WTC11 (cell line): ENCODE measurements around the gene TNS3.

Experiments
- CREB1 ChIP-seq: sonication (generic); formaldehyde crosslinking; IDR thresholded peaks from 2 replicates; pipeline ENCODE4 v1.8.0; 2023; ENCODE audit warnings: mild to moderate bottlenecking, missing genetic modification reagents
- SMAD4 ChIP-seq: sonication (generic); formaldehyde crosslinking; IDR thresholded peaks from 2 replicates; pipeline ENCODE4 v1.8.0; 2022; ENCODE audit warnings: mild to moderate bottlenecking, missing genetic modification reagents
- ZNF219 ChIP-seq: sonication (generic); formaldehyde crosslinking; IDR thresholded peaks from 2 replicates; pipeline ENCODE4 v1.8.0; 2023; ENCODE audit warnings: missing genetic modification reagents, mild to moderate bottlenecking, borderline replicate concordance
- TF ChIP-seq, protein P1 (sequence below): sonication (generic); formaldehyde crosslinking; conservative IDR thresholded peaks from 2 replicates; pipeline ENCODE4 v1.8.1; 2023; ENCODE audit warnings: mild to moderate bottlenecking, low read depth, missing genetic modification reagents, moderate library complexity
- TF ChIP-seq, protein P2 (sequence below): fragments of 200-600 bp; IDR thresholded peaks from 2 replicates; pipeline ENCODE4 v1.8.0; 2022; ENCODE audit warnings: antibody characterized with exemption
- TF ChIP-seq, protein P3 (sequence below): sonication (generic); formaldehyde crosslinking; IDR thresholded peaks from 2 replicates; pipeline ENCODE4 v1.8.1; 2022; ENCODE audit warnings: mild to moderate bottlenecking, missing genetic modification reagents, moderate library complexity, borderline replicate concordance

DNA sequence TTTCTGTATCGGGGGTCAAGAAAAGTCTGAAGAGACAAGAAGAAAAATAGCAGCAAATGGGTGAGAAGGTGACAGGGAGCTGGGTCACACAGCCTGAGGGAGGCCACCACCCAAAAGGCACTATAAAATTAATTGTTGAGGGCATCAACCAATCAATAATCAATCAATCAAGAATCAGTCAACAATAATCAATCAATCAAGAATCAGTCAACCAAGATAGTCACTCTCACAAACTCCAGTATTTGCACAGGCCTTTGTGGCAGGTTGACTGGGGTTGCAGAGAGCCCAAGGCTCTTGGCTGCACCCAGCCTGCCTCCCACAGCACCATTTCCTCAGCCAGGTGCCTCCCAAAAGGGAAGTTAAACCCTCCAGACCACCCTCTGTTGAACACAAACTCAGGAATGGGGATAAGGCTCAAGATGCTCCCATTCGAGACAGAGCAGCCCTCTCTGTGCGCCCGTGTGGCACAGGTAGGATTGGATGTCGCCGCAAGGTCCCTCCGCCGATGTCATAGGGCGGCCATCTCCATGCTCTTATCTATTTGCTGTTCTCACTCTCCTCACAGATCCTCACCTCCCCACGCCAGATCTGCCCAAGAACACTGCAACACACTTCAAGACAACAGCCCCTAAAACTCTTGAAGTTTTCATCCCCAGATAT is 64.0 kb downstream of the TNS3 start:
- TF ChIP-seq, protein P1, sequence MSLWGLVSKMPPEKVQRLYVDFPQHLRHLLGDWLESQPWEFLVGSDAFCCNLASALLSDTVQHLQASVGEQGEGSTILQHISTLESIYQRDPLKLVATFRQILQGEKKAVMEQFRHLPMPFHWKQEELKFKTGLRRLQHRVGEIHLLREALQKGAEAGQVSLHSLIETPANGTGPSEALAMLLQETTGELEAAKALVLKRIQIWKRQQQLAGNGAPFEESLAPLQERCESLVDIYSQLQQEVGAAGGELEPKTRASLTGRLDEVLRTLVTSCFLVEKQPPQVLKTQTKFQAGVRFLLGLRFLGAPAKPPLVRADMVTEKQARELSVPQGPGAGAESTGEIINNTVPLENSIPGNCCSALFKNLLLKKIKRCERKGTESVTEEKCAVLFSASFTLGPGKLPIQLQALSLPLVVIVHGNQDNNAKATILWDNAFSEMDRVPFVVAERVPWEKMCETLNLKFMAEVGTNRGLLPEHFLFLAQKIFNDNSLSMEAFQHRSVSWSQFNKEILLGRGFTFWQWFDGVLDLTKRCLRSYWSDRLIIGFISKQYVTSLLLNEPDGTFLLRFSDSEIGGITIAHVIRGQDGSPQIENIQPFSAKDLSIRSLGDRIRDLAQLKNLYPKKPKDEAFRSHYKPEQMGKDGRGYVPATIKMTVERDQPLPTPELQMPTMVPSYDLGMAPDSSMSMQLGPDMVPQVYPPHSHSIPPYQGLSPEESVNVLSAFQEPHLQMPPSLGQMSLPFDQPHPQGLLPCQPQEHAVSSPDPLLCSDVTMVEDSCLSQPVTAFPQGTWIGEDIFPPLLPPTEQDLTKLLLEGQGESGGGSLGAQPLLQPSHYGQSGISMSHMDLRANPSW (CRISPR knock-in tag) = no peak
- TF ChIP-seq, protein P2, sequence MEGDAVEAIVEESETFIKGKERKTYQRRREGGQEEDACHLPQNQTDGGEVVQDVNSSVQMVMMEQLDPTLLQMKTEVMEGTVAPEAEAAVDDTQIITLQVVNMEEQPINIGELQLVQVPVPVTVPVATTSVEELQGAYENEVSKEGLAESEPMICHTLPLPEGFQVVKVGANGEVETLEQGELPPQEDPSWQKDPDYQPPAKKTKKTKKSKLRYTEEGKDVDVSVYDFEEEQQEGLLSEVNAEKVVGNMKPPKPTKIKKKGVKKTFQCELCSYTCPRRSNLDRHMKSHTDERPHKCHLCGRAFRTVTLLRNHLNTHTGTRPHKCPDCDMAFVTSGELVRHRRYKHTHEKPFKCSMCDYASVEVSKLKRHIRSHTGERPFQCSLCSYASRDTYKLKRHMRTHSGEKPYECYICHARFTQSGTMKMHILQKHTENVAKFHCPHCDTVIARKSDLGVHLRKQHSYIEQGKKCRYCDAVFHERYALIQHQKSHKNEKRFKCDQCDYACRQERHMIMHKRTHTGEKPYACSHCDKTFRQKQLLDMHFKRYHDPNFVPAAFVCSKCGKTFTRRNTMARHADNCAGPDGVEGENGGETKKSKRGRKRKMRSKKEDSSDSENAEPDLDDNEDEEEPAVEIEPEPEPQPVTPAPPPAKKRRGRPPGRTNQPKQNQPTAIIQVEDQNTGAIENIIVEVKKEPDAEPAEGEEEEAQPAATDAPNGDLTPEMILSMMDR = no peak
- TF ChIP-seq, protein P3, sequence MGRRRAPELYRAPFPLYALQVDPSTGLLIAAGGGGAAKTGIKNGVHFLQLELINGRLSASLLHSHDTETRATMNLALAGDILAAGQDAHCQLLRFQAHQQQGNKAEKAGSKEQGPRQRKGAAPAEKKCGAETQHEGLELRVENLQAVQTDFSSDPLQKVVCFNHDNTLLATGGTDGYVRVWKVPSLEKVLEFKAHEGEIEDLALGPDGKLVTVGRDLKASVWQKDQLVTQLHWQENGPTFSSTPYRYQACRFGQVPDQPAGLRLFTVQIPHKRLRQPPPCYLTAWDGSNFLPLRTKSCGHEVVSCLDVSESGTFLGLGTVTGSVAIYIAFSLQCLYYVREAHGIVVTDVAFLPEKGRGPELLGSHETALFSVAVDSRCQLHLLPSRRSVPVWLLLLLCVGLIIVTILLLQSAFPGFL (CRISPR knock-in tag) = no peak
- TF ChIP-seq SMAD4 (CRISPR knock-in tag) (no peak), ZNF219 (no peak), CREB1 (no peak)
